Karpas-422 (cell line): ENCODE measurements around the gene PGS1. TPM values are rescaled to one million over a fixed set of nuclear protein-coding genes. Genes with fewer than 3 reads are reported as not detected.
"Not testable (repeated sequence)": the region's sequence is repeated elsewhere in the genome, so short reads cannot be mapped to it uniquely, and the experiment has no call there.

Source experiments
- DNase-seq: peaks from one replicate; pipeline ENCODE4 v3.0.0-alpha.2; 2015
- H2AFZ ChIP-seq: fragments of 200-600 bp; sonication (generic); 2 replicates; pipeline ENCODE4 v1.6.1; 2014; ENCODE audit warnings: antibody characterized with exemption, low read length, mixed read lengths
- H3K27ac ChIP-seq: fragments of 200-600 bp; sonication (generic); 2 replicates; pipeline ENCODE4 v1.5.1; 2014; ENCODE audit warnings: mild to moderate bottlenecking, low read length, moderate library complexity
- H3K27me3 ChIP-seq: fragments of 200-600 bp; sonication (generic); 2 replicates; pipeline ENCODE4 v1.6.1; 2014; ENCODE audit warnings: low read length, mixed read lengths
- H3K36me3 ChIP-seq: fragments of 200-600 bp; sonication (generic); 2 replicates; pipeline ENCODE4 v1.6.1; 2014; ENCODE audit warnings: low read length, mixed read lengths; ENCODE audit not compliant: insufficient read depth
- H3K4me1 ChIP-seq: fragments of 200-600 bp; sonication (generic); 2 replicates; pipeline ENCODE4 v1.6.1; 2014; ENCODE audit warnings: mild to moderate bottlenecking, low read length, mixed read lengths
- H3K4me2 ChIP-seq: fragments of 200-600 bp; sonication (generic); 2 replicates; pipeline ENCODE4 v1.6.1; 2014; ENCODE audit warnings: low read length, low read depth, mild to moderate bottlenecking; ENCODE audit not compliant: poor library complexity, severe bottlenecking
- H3K4me3 ChIP-seq: fragments of 200-600 bp; sonication (generic); 2 replicates; pipeline ENCODE4 v1.5.1; 2014; ENCODE audit warnings: mild to moderate bottlenecking, antibody characterized with exemption, low read length, mixed read lengths
- H3K79me2 ChIP-seq: fragments of 200-600 bp; sonication (generic); 2 replicates; pipeline ENCODE4 v1.6.1; 2014; ENCODE audit warnings: mild to moderate bottlenecking, low read length, mixed read lengths
- H3K9ac ChIP-seq: fragments of 200-600 bp; sonication (generic); 2 replicates; pipeline ENCODE4 v1.6.0; 2014; ENCODE audit warnings: low read length
- H3K9me2 ChIP-seq: fragments of 200-600 bp; sonication (generic), shearing (Covaris generic); replicated peaks from 2 replicates; pipeline ENCODE4 v1.6.0; 2014; ENCODE audit warnings: mild to moderate bottlenecking, low read length, moderate library complexity; ENCODE audit not compliant: insufficient read depth
- H3K9me3 ChIP-seq: fragments of 300-700, 200-600 bp; sonication (generic); 2 replicates; pipeline ENCODE4 v1.6.1; 2014; ENCODE audit warnings: low read length, mixed read lengths
- H4K20me1 ChIP-seq: fragments of 200-600 bp; sonication (generic); 2 replicates; pipeline ENCODE4 v1.6.1; 2014; ENCODE audit warnings: mild to moderate bottlenecking, antibody characterized with exemption, low read length, low read depth; ENCODE audit not compliant: insufficient read depth
- total RNA-seq: library from RNA; depleted of rRNA; stranded (reverse); fragments of >200 nt; shearing (Covaris generic); gene quantifications from 2 replicates; pipeline ENCODE4 v1.2.3, GENCODE V29; 2014; ENCODE audit warnings: low replicate concordance

The PGS1 gene
- total RNA-seq, 1 experiment from 2014 or later = 15.9 TPM

DNA sequence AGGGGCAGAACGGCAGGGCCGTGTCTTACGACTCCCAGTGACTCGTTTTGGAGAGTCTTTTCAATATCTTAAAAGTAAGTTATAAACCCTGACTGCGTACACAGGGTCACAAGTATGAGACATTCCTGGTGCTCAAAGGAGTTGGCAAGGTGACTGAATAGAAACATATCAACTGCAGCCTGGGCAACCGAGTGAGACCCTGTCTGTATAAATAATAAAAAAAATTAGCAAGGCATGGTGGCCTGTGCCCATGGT, 83.3 kb downstream of the PGS1 start:
- Histone ChIP-seq H3K4me1 (no peaks in the 10 kb centered on the region), H4K20me1 (no peaks in the 10 kb centered on the region), H3K9me2 (no peaks in the 10 kb centered on the region), H3K9ac (no peak overlapping the region), H2AFZ (no peak overlapping the region), H3K27me3 (no peaks in the 10 kb centered on the region), H3K9me3 (no peaks in the 10 kb centered on the region), H3K79me2 (no peaks in the 10 kb centered on the region), H3K4me3 (no peak overlapping the region), H3K27ac (no peak overlapping the region), H3K36me3 (no peaks in the 10 kb centered on the region), H3K4me2 (no peak overlapping the region)
- DNase-seq = no peak

- H3K4me1 ChIP-seq = no peaks in the 10 kb centered on the region
- no peaks in the 10 kb centered on the region for H3K27me3 ChIP-seq
- H3K27ac ChIP-seq = no peak overlapping the region
- no peak overlapping the region for H2AFZ ChIP-seq
- no peaks in the 10 kb centered on the region for H3K9me3 ChIP-seq
- no peak overlapping the region for H3K4me3 ChIP-seq
- H3K4me2 ChIP-seq = no peak overlapping the region
- H3K79me2 ChIP-seq = no peaks in the 10 kb centered on the region
- no peaks in the 10 kb centered on the region for H4K20me1 ChIP-seq
- DNase-seq = no peak
- no peak overlapping the region for H3K9ac ChIP-seq
- no peaks in the 10 kb centered on the region for H3K36me3 ChIP-seq
- no peaks in the 10 kb centered on the region for H3K9me2 ChIP-seq
These were observed 83.7 kb downstream of the PGS1 start for GRCh38 chr17:78462148-78462547.

- H3K9me3 ChIP-seq, DNase-seq, H3K27me3 ChIP-seq, H3K4me2 ChIP-seq, H3K27ac ChIP-seq, H3K79me2 ChIP-seq, H2AFZ ChIP-seq, H3K4me3 ChIP-seq, H3K9me2 ChIP-seq, H3K4me1 ChIP-seq, H4K20me1 ChIP-seq, H3K36me3 ChIP-seq, H3K9ac ChIP-seq: not testable (repeated sequence)
These were observed 87.8 kb downstream of the PGS1 start for GRCh38 chr17:78466109-78466785.

DNA sequence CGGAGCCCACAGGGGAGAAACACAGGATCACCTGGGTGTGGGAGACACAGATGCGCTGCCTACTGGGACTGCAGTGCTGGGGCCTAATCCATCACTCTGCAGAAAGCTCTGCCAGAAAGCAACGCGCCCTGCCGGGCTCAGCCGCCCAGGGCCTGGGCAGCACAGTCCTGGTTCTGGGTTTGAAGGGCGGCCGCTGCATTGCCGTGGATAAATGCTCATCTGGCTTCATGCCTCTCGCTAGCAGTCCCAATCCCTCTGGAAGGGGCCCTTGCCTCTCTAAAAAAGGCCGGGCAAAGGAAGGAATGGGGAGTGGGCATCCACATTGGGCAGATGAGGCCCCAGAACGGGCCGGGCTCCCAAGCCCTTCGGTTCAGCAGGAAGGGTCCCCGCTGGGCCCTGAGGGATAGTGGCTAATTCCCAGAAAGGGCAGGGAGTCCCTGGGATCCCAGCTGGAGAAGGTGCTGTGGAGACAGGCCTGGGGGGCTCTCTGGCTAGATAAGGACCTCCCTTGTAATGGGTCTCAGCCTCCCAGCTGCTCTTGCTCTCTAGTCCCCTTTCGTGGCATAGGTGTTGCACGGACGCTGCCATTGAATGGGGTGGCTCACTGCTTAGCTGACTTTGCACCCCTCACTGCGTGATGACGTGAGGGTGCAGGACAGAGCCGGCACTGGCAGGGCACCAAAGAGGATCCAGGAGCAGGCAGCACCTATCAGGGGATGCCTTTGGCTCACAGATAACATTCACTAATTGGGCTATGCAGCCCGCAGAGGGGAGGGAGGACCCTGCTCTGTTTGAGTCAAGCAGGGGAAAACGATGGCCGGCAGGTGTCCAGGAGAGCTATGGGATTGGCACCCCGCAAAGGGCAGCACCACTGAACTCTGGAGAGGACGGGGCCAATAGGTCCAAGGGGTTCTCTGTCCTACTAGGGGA, 88.6 kb downstream of the PGS1 start:
- Histone ChIP-seq H3K27me3 (no peaks in the 10 kb centered on the region), H3K4me3 (no peak overlapping the region), H3K4me2 (no peak overlapping the region), H3K9me3 (no peaks in the 10 kb centered on the region), H4K20me1 (no peaks in the 10 kb centered on the region), H3K79me2 (no peaks in the 10 kb centered on the region), H3K27ac (no peak overlapping the region), H2AFZ (no peak overlapping the region), H3K9ac (no peak overlapping the region), H3K9me2 (no peaks in the 10 kb centered on the region), H3K36me3 (no peaks in the 10 kb centered on the region), H3K4me1 (no peaks in the 10 kb centered on the region)
- no peak for DNase-seq

GRCh38 chr17:78468366-78468765, 89.9 kb downstream of the PGS1 start:
- Histone ChIP-seq H3K9me2 (no peaks in the 10 kb centered on the region), H3K27ac (no peak overlapping the region), H4K20me1 (no peaks in the 10 kb centered on the region), H3K9me3 (no peaks in the 10 kb centered on the region), H3K9ac (no peak overlapping the region), H2AFZ (no peak overlapping the region), H3K27me3 (no peaks in the 10 kb centered on the region), H3K4me1 (no peaks in the 10 kb centered on the region), H3K36me3 (no peaks in the 10 kb centered on the region), H3K4me3 (no peak overlapping the region), H3K4me2 (no peak overlapping the region), H3K79me2 (no peaks in the 10 kb centered on the region)
- no peak for DNase-seq

GRCh38 chr17:78469443-78469842, 91.0 kb downstream of the PGS1 start:
- no peaks in the 10 kb centered on the region for H3K79me2 ChIP-seq
- H3K4me3 ChIP-seq = no peak overlapping the region
- H4K20me1 ChIP-seq = no peaks in the 10 kb centered on the region
- no peaks in the 10 kb centered on the region for H3K4me1 ChIP-seq
- H3K9ac ChIP-seq = no peak overlapping the region
- no peak overlapping the region for H3K4me2 ChIP-seq
- H3K9me3 ChIP-seq = no peaks in the 10 kb centered on the region
- no peaks in the 10 kb centered on the region for H3K36me3 ChIP-seq
- no peaks in the 10 kb centered on the region for H3K9me2 ChIP-seq
- DNase-seq = no peak
- H3K27ac ChIP-seq = no peak overlapping the region
- H3K27me3 ChIP-seq = no peaks in the 10 kb centered on the region
- H2AFZ ChIP-seq = no peak overlapping the region

DNA sequence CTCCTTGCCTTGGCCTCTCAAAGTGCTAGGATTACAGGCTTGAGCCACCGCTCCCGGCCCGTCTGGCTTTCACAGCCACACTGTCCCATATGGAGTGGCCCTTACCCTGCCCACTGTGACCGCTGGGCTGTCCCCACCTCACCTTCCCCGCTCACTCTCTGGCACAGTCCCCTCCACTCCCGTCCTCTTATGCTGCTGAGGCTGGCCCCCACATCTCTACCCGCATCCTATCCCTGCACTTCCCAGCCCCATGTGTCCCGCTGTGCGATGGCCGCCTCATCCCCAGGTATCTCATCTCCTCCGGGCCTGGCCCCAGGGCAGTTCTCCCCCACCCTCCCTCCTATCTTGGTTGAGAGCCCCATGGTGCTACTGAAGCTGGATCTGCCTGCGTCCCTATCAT, 93.2 kb downstream of the PGS1 start:
- no peaks in the 10 kb centered on the region for H3K9me2 ChIP-seq
- no peaks in the 10 kb centered on the region for H3K79me2 ChIP-seq
- no peaks in the 10 kb centered on the region for H3K36me3 ChIP-seq
- H2AFZ ChIP-seq = no peak overlapping the region
- H4K20me1 ChIP-seq = no peaks in the 10 kb centered on the region
- H3K4me3 ChIP-seq = no peak overlapping the region
- H3K27ac ChIP-seq = no peak overlapping the region
- no peaks in the 10 kb centered on the region for H3K27me3 ChIP-seq
- no peaks in the 10 kb centered on the region for H3K9me3 ChIP-seq
- no peak overlapping the region for H3K9ac ChIP-seq
- DNase-seq = no peak
- H3K4me1 ChIP-seq = no peaks in the 10 kb centered on the region
- H3K4me2 ChIP-seq = no peak overlapping the region

- no peak overlapping the region for H3K27ac ChIP-seq
- no peak overlapping the region for H3K4me2 ChIP-seq
These were observed 93.8 kb downstream of the PGS1 start for GRCh38 chr17:78472035-78472905.

More at GRCh38 chr17:78472035-78472905, 93.8 kb downstream of the PGS1 start:
- no peaks in the 10 kb centered on the region for H3K36me3 ChIP-seq
- H4K20me1 ChIP-seq = no peaks in the 10 kb centered on the region
- H2AFZ ChIP-seq = no peak overlapping the region
- no peaks in the 10 kb centered on the region for H3K9me2 ChIP-seq
- no peaks in the 10 kb centered on the region for H3K4me1 ChIP-seq
- no peak overlapping the region for H3K4me3 ChIP-seq
- H3K9me3 ChIP-seq = no peaks in the 10 kb centered on the region
- no peaks in the 10 kb centered on the region for H3K79me2 ChIP-seq
- H3K27me3 ChIP-seq = no peaks in the 10 kb centered on the region
- H3K9ac ChIP-seq = no peak overlapping the region
- DNase-seq = no peak
